Neutrophil (primary cell): ENCODE measurements around the gene BRIP1.
"Not testable (repeated sequence)": the region's sequence is repeated elsewhere in the genome, so short reads cannot be mapped to it uniquely, and the experiment has no call there.

Source experiments
- H3K27ac ChIP-seq: fragments of 200-600 bp; sonication (generic); 2 replicates; pipeline ENCODE4 v1.5.1; 2016; ENCODE audit warnings: mild to moderate bottlenecking, moderate library complexity
- H3K27me3 ChIP-seq: fragments of 200-600 bp; sonication (generic); 2 replicates; pipeline ENCODE4 v1.6.0; 2016; ENCODE audit warnings: mild to moderate bottlenecking
- H3K36me3 ChIP-seq: fragments of 200-600 bp; sonication (generic); 2 replicates; pipeline ENCODE4 v1.5.1; 2017
- H3K4me1 ChIP-seq, 2 experiments: fragments of 200-600 bp in 1 of 2; sonication (generic) in 1 of 2; 1 replicate in 1 of 2; 2 replicates in 1 of 2; pipeline versions ENCODE4 v1.5.1 to v1.6.1; 2013 to 2016; ENCODE audit warnings: low read depth in 1 of 2, low read length in 1 of 2, mild to moderate bottlenecking in 1 of 2, moderate library complexity in 1 of 2; ENCODE audit not compliant: control insufficient read depth in 1 of 2, insufficient read depth in 1 of 2
- H3K4me3 ChIP-seq, 2 experiments: fragments of 200-600 bp in 1 of 2; sonication (generic) in 1 of 2; 1 replicate in 1 of 2; 2 replicates in 1 of 2; pipeline ENCODE4 v1.5.1; 2013 to 2016; ENCODE audit warnings: low read depth in 1 of 2, low read length in 1 of 2, mild to moderate bottlenecking in 1 of 2, moderate library complexity in 1 of 2
- H3K9me3 ChIP-seq: fragments of 200-600 bp; sonication (generic); 2 replicates; pipeline ENCODE4 v1.5.1; 2016
- CTCF ChIP-seq: fragments of 200-600 bp; sonication (generic); IDR thresholded peaks from 2 replicates; pipeline ENCODE4 v1.5.1; 2016; ENCODE audit warnings: antibody characterized with exemption

The BRIP1 gene

GRCh38 chr17:61897548-61898180 lies 34.3 kb upstream of the BRIP1 start:
- Histone ChIP-seq H3K36me3 (peaks cover 64% of the 10 kb centered on the region), H3K4me3 (no peak overlapping the region), H3K27ac (no peak overlapping the region), H3K4me1 (no peaks in the 10 kb centered on the region), H3K27me3 (no peaks in the 10 kb centered on the region), H3K9me3 (no peaks in the 10 kb centered on the region)
- TF ChIP-seq CTCF = no peak

GRCh38 chr17:61895391-61895790 lies 32.1 kb upstream of the BRIP1 start:
- Histone ChIP-seq H3K27me3 (no peaks in the 10 kb centered on the region), H3K4me1 (no peaks in the 10 kb centered on the region), H3K4me3 (no peak overlapping the region), H3K9me3 (no peaks in the 10 kb centered on the region), H3K27ac (no peak overlapping the region), H3K36me3 (peaks cover 66% of the 10 kb centered on the region)
- TF ChIP-seq CTCF = no peak

- H3K4me3 ChIP-seq, H3K27me3 ChIP-seq, H3K27ac ChIP-seq, H3K9me3 ChIP-seq, H3K4me1 ChIP-seq: not testable (repeated sequence)
- peaks cover 69% of the 10 kb centered on the region for H3K36me3 ChIP-seq
Measured at GRCh38 chr17:61894310-61894709, 31.0 kb upstream of the BRIP1 start.

GRCh38 chr17:61887733-61888132 lies 24.4 kb upstream of the BRIP1 start:
- not testable (repeated sequence) for H3K9me3 ChIP-seq, H3K4me3 ChIP-seq, H3K27me3 ChIP-seq, H3K27ac ChIP-seq, H3K4me1 ChIP-seq
- peaks cover 68% of the 10 kb centered on the region for H3K36me3 ChIP-seq

- H3K36me3 ChIP-seq = peaks cover 69% of the 10 kb centered on the region
Measured at GRCh38 chr17:61885865-61886264, 22.5 kb upstream of the BRIP1 start.

GRCh38 chr17:61884864-61885263 lies 21.5 kb upstream of the BRIP1 start:
- H3K27me3 ChIP-seq = no peaks in the 10 kb centered on the region
- H3K4me3 ChIP-seq = no peak overlapping the region
- TF ChIP-seq CTCF = no peak
- H3K27ac ChIP-seq = no peak overlapping the region
- H3K9me3 ChIP-seq = no peaks in the 10 kb centered on the region
- H3K36me3 ChIP-seq = peaks cover 73% of the 10 kb centered on the region
- no peaks in the 10 kb centered on the region for H3K4me1 ChIP-seq

More at GRCh38 chr17:61885865-61886264, 22.5 kb upstream of the BRIP1 start:
- not testable (repeated sequence) for H3K27ac ChIP-seq, H3K27me3 ChIP-seq, H3K9me3 ChIP-seq, H3K4me1 ChIP-seq, H3K4me3 ChIP-seq

- no peaks in the 10 kb centered on the region for H3K27me3 ChIP-seq
- H3K27ac ChIP-seq = no peak overlapping the region
- no peak for TF ChIP-seq CTCF
- H3K4me3 ChIP-seq = no peak overlapping the region
- peaks cover 50% of the 10 kb centered on the region for H3K36me3 ChIP-seq
- no peaks in the 10 kb centered on the region for H3K9me3 ChIP-seq
- peaks cover 0 to 12% of the 10 kb centered on the region in 2 experiments for H3K4me1 ChIP-seq
Measured at GRCh38 chr17:61880589-61881102, 17.3 kb upstream of the BRIP1 start.
